Ramos (cell line): ENCODE data around the gene BTF3L4.
"Not testable (repeated sequence)": the region's sequence is repeated elsewhere in the genome, so short reads cannot be mapped to it uniquely, and the experiment has no call there.

ENCODE experiments used
- in situ Hi-C: fragments of 300-500 bp; cut with MboI; formaldehyde crosslinking; loops from one replicate; pipeline ENCODE4 v1.14.3; 2022; ENCODE audit warnings: low sequenced_read_pairs; ENCODE audit not compliant: unreplicated experiment

The BTF3L4 gene

DNA sequence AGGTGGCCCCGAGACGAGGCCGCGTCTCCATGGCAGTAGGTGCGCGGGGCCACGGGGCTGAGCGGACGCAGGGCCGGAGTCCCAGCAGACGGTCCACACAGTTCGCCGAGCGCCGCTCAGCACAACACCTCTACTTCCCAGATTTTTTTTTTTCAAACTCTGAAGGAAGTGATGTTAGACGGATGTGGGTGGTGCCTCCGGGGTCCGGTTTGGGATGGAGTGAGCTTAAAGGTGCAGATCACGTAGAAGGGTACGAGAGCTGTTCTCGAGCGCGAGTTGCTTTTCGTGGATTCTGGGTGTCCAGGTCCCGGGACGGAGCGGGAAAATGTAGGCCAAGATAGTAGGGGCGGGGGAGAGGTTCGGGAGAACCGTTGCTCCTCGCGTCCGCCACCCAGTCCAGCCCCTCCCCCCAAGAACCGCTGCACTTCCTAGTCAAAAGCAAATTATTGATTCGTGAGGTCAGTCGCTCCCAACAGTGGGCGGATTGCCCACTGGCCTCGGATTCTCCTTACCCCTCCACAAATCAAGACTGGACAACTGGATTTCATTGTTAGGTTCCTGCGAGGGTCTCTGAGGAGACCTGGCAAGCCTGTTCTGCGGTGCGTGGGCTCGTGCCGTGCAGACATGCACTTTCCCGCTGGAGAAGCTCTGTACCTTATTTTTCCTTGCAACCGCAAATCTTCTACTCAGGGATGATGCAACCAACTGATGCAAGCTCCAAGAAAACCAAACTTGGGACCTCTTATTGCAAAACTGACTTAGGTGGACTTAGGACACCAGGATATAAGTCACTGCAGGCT is 829 bp upstream of the BTF3L4 start, which contains the start of gene TXNDC12:
TXNDC12 (minus strand) TSS at position 126 of the 800 bp plus-strand sequence; CDS start at position 31, 95 bp downstream.
- in situ Hi-C loops, result no loop called here

DNA sequence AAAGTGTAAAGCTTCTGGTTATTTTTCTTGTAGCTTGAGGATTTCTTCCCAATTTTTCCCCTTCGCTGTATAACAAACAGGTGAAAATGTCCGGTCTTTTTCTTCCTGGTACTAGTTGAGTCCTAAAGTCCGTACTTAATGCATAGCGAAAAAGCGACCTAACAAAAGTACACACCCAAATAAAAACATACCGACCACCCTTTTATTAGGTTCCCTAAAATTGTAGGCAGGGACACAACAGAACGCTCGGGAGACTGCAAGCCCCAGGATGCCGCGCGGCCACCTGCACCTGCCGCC is 281 bp upstream of the BTF3L4 start:
- in situ Hi-C loops, result no loop called here

- in situ Hi-C loops, result no loop called here
These were observed 789 bp downstream of the BTF3L4 start for GRCh38 chr1:52056937-52057231.

DNA sequence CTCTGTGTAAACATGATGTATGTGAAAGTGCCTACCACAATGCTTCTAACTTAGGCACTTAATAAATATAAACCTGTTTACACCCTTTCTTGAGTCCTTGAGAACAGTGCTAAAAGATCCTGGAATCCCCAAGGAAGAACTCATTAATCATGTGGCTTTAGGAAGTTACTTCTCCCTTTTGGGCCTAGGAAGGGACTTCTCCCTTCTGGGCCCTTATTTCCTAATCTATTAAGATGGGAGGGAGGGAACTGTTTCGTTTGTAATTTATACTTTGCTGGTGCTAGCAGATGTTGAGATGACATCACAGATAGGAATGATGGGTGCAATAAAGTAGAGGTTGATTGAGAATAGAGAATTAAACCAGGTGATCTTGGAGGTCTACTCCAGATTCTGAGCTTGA is 1.2 kb downstream of the BTF3L4 start:
- in situ Hi-C loops, result no loop called here

DNA sequence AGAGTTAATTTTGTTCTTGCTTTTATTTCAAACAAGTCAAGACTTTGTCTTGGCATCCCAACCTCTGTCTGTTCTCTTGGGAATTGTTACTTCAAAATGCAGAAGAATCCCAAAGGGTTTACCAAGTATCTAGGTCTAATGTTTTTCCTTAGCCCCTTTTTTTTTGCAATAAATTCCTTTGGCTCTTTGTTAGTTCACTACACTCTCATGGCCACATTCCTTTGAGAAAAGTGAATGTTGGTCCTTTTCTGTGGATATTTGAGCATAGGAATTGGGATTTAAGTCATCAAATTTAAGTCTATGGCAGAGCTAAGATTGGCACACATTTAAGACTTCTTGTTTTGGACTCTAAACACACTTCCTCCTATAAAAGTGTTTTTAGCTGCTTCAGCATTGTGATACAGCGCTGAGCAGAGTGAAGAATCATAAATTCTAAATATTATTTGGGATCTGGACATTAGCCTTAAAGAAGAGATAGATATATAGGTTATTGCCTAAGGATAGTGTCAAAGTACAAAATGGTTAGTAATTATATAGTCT is 1.9 kb downstream of the BTF3L4 start:
- in situ Hi-C loops, result no loop called here

DNA sequence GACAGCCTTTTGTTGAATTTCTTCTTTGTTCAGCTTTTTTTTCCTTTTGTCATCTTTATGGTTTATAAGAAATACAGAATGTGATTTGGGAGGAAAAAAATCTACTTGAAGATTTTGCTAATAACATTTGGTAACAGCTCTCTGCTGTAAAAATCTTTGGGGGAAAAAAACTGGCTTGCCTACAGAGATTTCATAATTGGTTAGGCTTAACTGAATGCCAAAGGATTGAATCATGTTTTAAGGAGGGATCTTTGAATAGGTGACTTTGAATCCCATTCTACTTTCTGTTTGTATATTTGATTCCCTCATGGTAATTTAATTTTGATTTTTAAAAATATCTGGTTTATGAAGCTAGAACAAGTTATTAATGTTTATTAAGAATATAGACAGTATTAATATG is 3.2 kb downstream of the BTF3L4 start:
- in situ Hi-C loops, result no loop called here

GRCh38 chr1:52059888-52060287 is 3.8 kb downstream of the BTF3L4 start:
- in situ Hi-C loops, result no loop called here

DNA sequence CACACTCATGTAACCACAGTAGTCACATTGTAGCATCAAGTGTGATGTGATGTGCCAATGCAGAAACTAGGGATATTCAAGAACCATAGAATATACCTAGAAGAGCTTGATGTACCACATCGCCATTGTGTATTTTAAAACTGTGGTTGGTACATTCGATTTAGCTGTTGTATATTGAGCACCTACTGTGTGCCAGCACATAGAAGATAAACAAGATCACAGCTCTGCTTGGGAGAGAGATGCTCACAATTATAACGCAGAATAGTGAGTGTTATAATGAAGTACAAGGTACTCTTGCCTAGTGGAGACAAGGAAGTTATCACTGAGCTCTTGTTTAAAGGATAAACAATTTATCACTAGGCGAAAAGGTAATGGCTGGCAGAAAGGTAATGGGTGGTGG is 4.7 kb downstream of the BTF3L4 start:
- in situ Hi-C loops, result no loop called here

- in situ Hi-C loops, result no loop called here
These were observed 7.1 kb downstream of the BTF3L4 start for GRCh38 chr1:52063192-52063591.

- in situ Hi-C loops, result no loop called here
These were observed 14.6 kb downstream of the BTF3L4 start for GRCh38 chr1:52070704-52071103.

DNA sequence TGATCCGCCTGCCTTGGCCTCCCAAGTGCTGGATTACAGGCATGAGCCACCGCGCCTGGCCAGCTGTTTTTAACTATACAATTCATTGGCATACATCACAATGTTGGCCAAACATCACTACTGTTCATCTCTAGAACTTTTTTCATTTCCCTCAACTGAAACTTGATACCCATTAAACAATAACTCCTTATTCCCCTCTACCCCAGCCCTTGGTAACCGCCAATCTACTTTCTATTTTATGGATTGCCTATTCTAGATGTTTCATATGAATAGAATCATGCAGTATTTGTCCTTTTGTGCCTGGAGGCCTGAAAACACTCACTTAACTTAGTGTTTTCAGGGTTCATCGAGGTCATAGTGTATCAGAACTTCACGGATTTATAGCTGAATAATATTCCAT is 16.2 kb downstream of the BTF3L4 start:
- in situ Hi-C loops, result no loop called here

DNA sequence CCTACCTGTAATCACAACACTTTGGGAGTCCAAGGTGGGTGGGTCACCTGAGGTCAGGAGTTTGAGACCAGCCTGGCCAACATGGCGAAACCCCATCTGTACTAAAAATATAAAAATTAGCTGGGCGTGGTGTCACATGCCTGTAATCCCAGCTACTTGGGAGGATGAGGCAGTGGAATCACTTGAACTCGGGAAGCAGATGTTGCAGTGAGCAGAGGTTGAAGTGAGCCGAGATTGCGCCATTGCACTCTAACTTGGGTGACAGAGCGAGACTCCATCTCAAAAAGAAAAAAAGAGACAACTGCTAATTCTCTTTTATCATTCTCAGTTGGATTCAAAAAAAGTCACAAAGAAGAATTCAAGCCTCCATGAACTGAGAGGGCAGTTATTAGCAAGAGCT is 21.2 kb downstream of the BTF3L4 start:
- in situ Hi-C loops, result not testable (repeated sequence)

GRCh38 chr1:52080014-52080415 is 23.9 kb downstream of the BTF3L4 start:
- in situ Hi-C loops, result no loop called here

GRCh38 chr1:52087892-52088291 is 31.8 kb downstream of the BTF3L4 start:
- in situ Hi-C loops, result not testable (repeated sequence)

- in situ Hi-C loops, result not testable (repeated sequence)
These were observed 38.2 kb downstream of the BTF3L4 start for GRCh38 chr1:52094300-52094699.

DNA sequence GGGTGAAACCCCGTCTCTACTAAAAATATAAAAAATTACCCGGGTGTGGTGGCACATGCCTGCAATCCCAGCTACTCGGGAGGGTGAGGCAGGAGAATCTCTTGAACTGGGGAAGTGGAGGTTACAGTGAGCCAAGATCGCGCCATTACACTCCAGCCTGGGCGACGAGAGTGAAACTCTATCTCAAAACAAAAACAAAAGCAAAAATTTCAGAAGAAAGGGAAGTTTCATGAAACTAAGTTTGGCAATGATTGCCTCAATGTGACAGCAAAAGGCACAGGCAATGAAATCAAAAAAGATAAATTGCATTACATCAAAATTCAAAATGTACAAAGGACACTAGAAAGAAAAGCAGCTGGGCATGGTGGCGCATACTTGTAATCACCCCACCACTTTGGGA is 40.1 kb downstream of the BTF3L4 start:
- in situ Hi-C loops, result no loop called here

- in situ Hi-C loops, result no loop called here
These were observed 42.2 kb downstream of the BTF3L4 start for GRCh38 chr1:52098139-52098871.

GRCh38 chr1:52102336-52103013 is 46.4 kb downstream of the BTF3L4 start:
- in situ Hi-C loops, result no loop called here

- in situ Hi-C loops, result no loop called here
These were observed 55.4 kb downstream of the BTF3L4 start for GRCh38 chr1:52111492-52111891.

- in situ Hi-C loops, result no loop called here
These were observed 56.4 kb downstream of the BTF3L4 start for GRCh38 chr1:52112489-52112888.
